GM12878 (cell line): ENCODE results near the gene AGPAT4. TPM values are rescaled to one million over a fixed set of nuclear protein-coding genes. Genes with fewer than 3 reads are reported as not detected.

Experiments used
- ATAC-seq: fragments of 200-7000 bp; cut with Tn5 transposase; 3 replicates; pipeline ENCODE4 v1.9.1; 2020; ENCODE audit warnings: mild to moderate bottlenecking, moderate library complexity
- BruUV-seq: library from RNA; stranded (reverse); fragments of 400-500 nt; replicated peaks from 2 replicates; lab custom pipeline; 2021; lab: Mats Ljungman, UMichigan
- CTCF ChIA-PET: fragments of 300-600 bp; sonication (Branson Sonifier 250); formaldehyde crosslinking; extraction: SDS; loops from one replicate; lab custom pipeline; 2021; ENCODE audit warnings: inconsistent platforms; lab: Yijun Ruan, JAX
- POLR2A ChIA-PET: fragments of 350-600 bp; formaldehyde crosslinking; extraction: SDS; loops from one replicate; lab custom pipeline; 2021; ENCODE audit warnings: inconsistent platforms; lab: Charles Lee
- RAD21 ChIA-PET: fragments of 300-600 bp; sonication (Branson Sonifier 250); formaldehyde crosslinking; loops from one replicate; lab custom pipeline; 2023; ENCODE audit warnings: antibody characterized with exemption; ENCODE audit not compliant: unreplicated experiment; lab: Charles Lee
- SMC1A ChIA-PET: fragments of 300-600 bp; sonication (Branson Sonifier 250); formaldehyde crosslinking; loops from one replicate; lab custom pipeline; 2023; ENCODE audit not compliant: unreplicated experiment, uncharacterized antibody; lab: Charles Lee
- DNase-seq: peaks from one replicate; pipeline ENCODE4 v3.0.0-alpha.2; 2011; ENCODE audit warnings: low read depth, low spot score
- FAIRE-seq: peaks from 3 replicates; lab custom pipeline; 2011; peaks lifted over from hg19 to GRCh38; lab: Jason Lieb, UNC
- H2AFZ ChIP-seq: 2 replicates; pipeline ENCODE4 v1.6.0; 2011; ENCODE audit warnings: low read depth, low read length, control low read depth; ENCODE audit not compliant: control insufficient read depth
- H3K27ac ChIP-seq: 2 replicates; pipeline ENCODE4 v1.5.1; 2011; ENCODE audit warnings: control low read depth; ENCODE audit not compliant: control insufficient read depth, insufficient read depth
- H3K27me3 ChIP-seq, 2 experiments: replicated peaks in 1 of 2; 2 replicates each; pipeline versions ENCODE4 v1.6.0 to v1.6.1; 2011; ENCODE audit warnings: low read length in 1 of 2; ENCODE audit not compliant: control insufficient read depth in 2 of 2, insufficient read depth in 2 of 2
- H3K36me3 ChIP-seq, 2 experiments: 2 replicates each; pipeline ENCODE4 v1.5.1; 2011; ENCODE audit warnings: low read length in 1 of 2; ENCODE audit not compliant: control insufficient read depth in 2 of 2, insufficient read depth in 2 of 2
- H3K4me1 ChIP-seq: 2 replicates; pipeline ENCODE4 v1.6.1; 2011; ENCODE audit warnings: mild to moderate bottlenecking, low read length, moderate library complexity, mixed read lengths; ENCODE audit not compliant: control insufficient read depth, insufficient read depth
- H3K4me2 ChIP-seq: 2 replicates; pipeline ENCODE4 v1.6.0; 2011; ENCODE audit warnings: control low read depth; ENCODE audit not compliant: control insufficient read depth, insufficient read depth
- H3K4me3 ChIP-seq: fragments of 200-600 bp; sonication (generic); 2 replicates; pipeline ENCODE4 v1.5.1; 2016
- H3K79me2 ChIP-seq: 2 replicates; pipeline ENCODE4 v1.6.0; 2011; ENCODE audit warnings: low read length; ENCODE audit not compliant: control insufficient read depth, insufficient read depth
- H3K9ac ChIP-seq: 2 replicates; pipeline ENCODE4 v1.8.0; 2011; ENCODE audit warnings: low read length, control low read depth, mixed read lengths; ENCODE audit not compliant: control insufficient read depth, insufficient read depth
- H3K9me3 ChIP-seq: replicated peaks from 3 replicates; pipeline ENCODE4 v1.5.1; 2011; ENCODE audit warnings: mild to moderate bottlenecking, low read length; ENCODE audit not compliant: control insufficient read depth, insufficient read depth
- H4K20me1 ChIP-seq: 2 replicates; pipeline ENCODE4 v1.6.0; 2011; ENCODE audit not compliant: control insufficient read depth, insufficient read depth
- CHD2 ChIP-seq: IDR thresholded peaks from 2 replicates; pipeline ENCODE4 v1.6.1; 2011; ENCODE audit warnings: low read depth, low read length, improper control_type of control experiment, borderline replicate concordance
- CREB1 ChIP-seq: IDR thresholded peaks from 2 replicates; pipeline ENCODE4 v1.6.1; 2012; ENCODE audit warnings: low read depth, mild to moderate bottlenecking, inconsistent platforms
- CREM ChIP-seq: IDR thresholded peaks from 2 replicates; pipeline ENCODE4 v1.6.1; 2014; ENCODE audit warnings: antibody characterized with exemption, low read depth
- EGR1 ChIP-seq, 2 experiments: IDR thresholded peaks; 1 replicate in 1 of 2; 2 replicates in 1 of 2; pipeline ENCODE4 v1.6.1; 2011 to 2012; ENCODE audit warnings: low read depth in 2 of 2, low read length in 2 of 2, borderline replicate concordance in 1 of 2, mild to moderate bottlenecking in 1 of 2, moderate library complexity in 1 of 2
- FOXK2 ChIP-seq: fragments of 450-650 bp; IDR thresholded peaks from 2 replicates; pipeline ENCODE4 v1.6.1; 2017; ENCODE audit warnings: mild to moderate bottlenecking, moderate library complexity
- KDM1A ChIP-seq: fragments of 200-600 bp; sonication (generic); IDR thresholded peaks from 2 replicates; pipeline ENCODE4 v1.6.1; 2016; ENCODE audit warnings: borderline replicate concordance
- NBN ChIP-seq: fragments of 450-650 bp; IDR thresholded peaks from 2 replicates; pipeline ENCODE4 v1.6.1; 2016
- NFXL1 ChIP-seq: fragments of 450-650 bp; IDR thresholded peaks from 2 replicates; pipeline ENCODE4 v1.6.1; 2017; ENCODE audit warnings: antibody characterized with exemption, mild to moderate bottlenecking, borderline replicate concordance
- RFX5 ChIP-seq: IDR thresholded peaks from 2 replicates; pipeline ENCODE4 v1.6.1; 2011; ENCODE audit warnings: low read depth, low read length, improper control_type of control experiment
- SMAD1 ChIP-seq: fragments of 450-650 bp; IDR thresholded peaks from 2 replicates; pipeline ENCODE4 v1.6.1; 2018; ENCODE audit warnings: mild to moderate bottlenecking, low read depth; ENCODE audit not compliant: partially characterized antibody
- SPI1 ChIP-seq: IDR thresholded peaks from 2 replicates; pipeline ENCODE4 v1.6.1; 2011; ENCODE audit warnings: low read depth, mild to moderate bottlenecking, low read length, moderate library complexity, borderline replicate concordance; ENCODE audit not compliant: insufficient read depth
- ZZZ3 ChIP-seq: IDR thresholded peaks from 2 replicates; pipeline ENCODE4 v1.6.1; 2011; ENCODE audit warnings: low read depth; ENCODE audit not compliant: control insufficient read depth, insufficient read length
- WGBS: methylation state at CpG from one replicate; pipeline ENCODE4 v1.1.6; 2016; ENCODE audit warnings: low lambda C conversion rate; ENCODE audit not compliant: insufficient replicate concordance, insufficient coverage; ENCODE audit errors: missing lambda C conversion rate; 5-methylcytosine and 5-hydroxymethylcytosine counted together
- in situ Hi-C: fragments of 300-500 bp; cut with MboI; formaldehyde crosslinking; loops from 9 replicates; pipeline ENCODE4 v1.14.3; 2018; ENCODE audit warnings: mixed read lengths
- intact Hi-C: fragments of 100-400 bp; cut with micrococcal nuclease; formaldehyde crosslinking; loops from one replicate; pipeline ENCODE4 v1.14.2; 2022; ENCODE audit not compliant: unreplicated experiment
- polyA plus RNA-seq, 11 experiments: library from polyadenylated mRNA; depleted of rRNA in 4 of 11; unstranded in 6 of 11; stranded (reverse) in 5 of 11; fragments of >200 nt; fragmentation: Nextera tagmentation in 4 of 11; fragmentation: Illumina TruSeq in 1 of 11; extraction: Ambion mirVana in 4 of 11; extraction: Trizol in 1 of 11; gene quantifications; 1 replicate in 1 of 11; 2 replicates in 10 of 11; pipeline versions ENCODE4 v1.2.1 to v1.2.3, GENCODE V29; 2011 to 2016; ENCODE audit warnings: inconsistent platforms in 2 of 11, missing spikeins in 2 of 11, low read depth in 1 of 11
- total RNA-seq, 4 experiments: library from RNA; depleted of rRNA in 3 of 4; stranded (reverse); fragments of >200 nt in 3 of 4; fragmentation: Illumina TruSeq in 1 of 4; extraction: Trizol in 1 of 4; gene quantifications; 2 replicates each; pipeline versions ENCODE4 v1.2.1 to v1.2.3, GENCODE V29; 2013 to 2021
- TF ChIP-seq, protein P1 (sequence below): IDR thresholded peaks from 2 replicates; pipeline ENCODE4 v1.6.1; 2011; ENCODE audit warnings: mild to moderate bottlenecking, low read depth, low read length, moderate library complexity; ENCODE audit not compliant: insufficient replicate concordance
- TF ChIP-seq, protein P2 (sequence below): fragments of 450-650 bp; IDR thresholded peaks from 2 replicates; pipeline ENCODE4 v1.6.1; 2017; ENCODE audit warnings: antibody characterized with exemption, mild to moderate bottlenecking, moderate library complexity
- TF ChIP-seq, protein P3 (sequence below): fragments of 450-650 bp; IDR thresholded peaks from 2 replicates; pipeline ENCODE4 v1.6.1; 2016; ENCODE audit warnings: mild to moderate bottlenecking

AGPAT4 gene
- total and polyA plus RNA-seq, 10 of the 15 experiments (the other 5 are each of a cell fraction or from before 2014, with no cell fraction given) = 0.34 to 2.2 (median 1.3) TPM

DNA sequence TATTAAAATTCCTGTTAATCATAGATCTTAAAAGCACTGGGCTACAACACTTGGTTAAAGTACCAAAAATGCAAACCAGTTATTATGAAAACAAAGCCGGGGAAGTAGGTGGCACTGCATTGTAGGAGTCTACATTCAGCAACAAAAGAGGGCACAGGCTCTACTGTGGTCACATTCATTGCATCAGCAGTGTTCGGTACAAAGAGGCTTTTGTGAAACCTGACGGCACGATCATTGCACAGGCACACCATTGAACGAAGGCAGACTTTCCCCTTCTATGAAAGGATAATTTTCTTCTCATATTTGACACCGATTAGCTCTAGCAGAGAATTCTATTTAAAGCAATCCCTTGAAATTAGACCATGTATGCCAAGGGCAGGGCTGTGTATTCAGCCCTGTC lies 44.6 kb upstream of the AGPAT4 start:
- ATAC-seq (no peak), DNase-seq (no peak), FAIRE-seq (no peak)
- intact Hi-C loops = loop anchor here (5.0 kb wide), 1 partner anchor 401 kb away; no protein-coding TSS in a partner anchor
- ChIA-PET RAD21 (no interaction called here), SMC1A (interaction anchor here (0.8 kb wide), 1 partner anchor 10 kb away, joined by 3 read pairs; no protein-coding TSS in a partner anchor), CTCF (no interaction called here), POLR2A (interaction anchor here (0.6 kb wide), 1 partner anchor 13 kb away, joined by 4 read pairs; no protein-coding TSS in a partner anchor)
- no peaks in the 10 kb centered on the region for H4K20me1 ChIP-seq
- no peaks in the 10 kb centered on the region for H3K36me3 ChIP-seq
- H2AFZ ChIP-seq = no peak overlapping the region
- no peak overlapping the region for H3K4me3 ChIP-seq
- WGBS = 40% methylated on average over 6 of the region's 6 CpGs
- no peak overlapping the region for H3K27ac ChIP-seq
- no TSS peak for BruUV-seq
- in situ Hi-C loops = no loop called here
- H3K9ac ChIP-seq = no peak overlapping the region
- TF ChIP-seq NBN (no peak), RFX5 (no peak), CREB1 (no peak), SPI1 (no peak), SMAD1 (no peak), FOXK2 (no peak), CREM (no peak), KDM1A (no peak), ZZZ3 (no peak), CHD2 (no peak), NFXL1 (no peak), EGR1 (IDR thresholded peaks at IDR 0.05; ENCODE audit: borderline replicate concordance in 1 of 2, low read depth in 2 of 2, low read length in 2 of 2) (no peak)
- TF ChIP-seq, protein P1, sequence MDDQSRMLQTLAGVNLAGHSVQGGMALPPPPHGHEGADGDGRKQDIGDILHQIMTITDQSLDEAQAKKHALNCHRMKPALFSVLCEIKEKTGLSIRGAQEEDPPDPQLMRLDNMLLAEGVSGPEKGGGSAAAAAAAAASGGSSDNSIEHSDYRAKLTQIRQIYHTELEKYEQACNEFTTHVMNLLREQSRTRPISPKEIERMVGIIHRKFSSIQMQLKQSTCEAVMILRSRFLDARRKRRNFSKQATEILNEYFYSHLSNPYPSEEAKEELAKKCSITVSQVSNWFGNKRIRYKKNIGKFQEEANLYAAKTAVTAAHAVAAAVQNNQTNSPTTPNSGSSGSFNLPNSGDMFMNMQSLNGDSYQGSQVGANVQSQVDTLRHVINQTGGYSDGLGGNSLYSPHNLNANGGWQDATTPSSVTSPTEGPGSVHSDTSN = no peak
- TF ChIP-seq, protein P2, sequence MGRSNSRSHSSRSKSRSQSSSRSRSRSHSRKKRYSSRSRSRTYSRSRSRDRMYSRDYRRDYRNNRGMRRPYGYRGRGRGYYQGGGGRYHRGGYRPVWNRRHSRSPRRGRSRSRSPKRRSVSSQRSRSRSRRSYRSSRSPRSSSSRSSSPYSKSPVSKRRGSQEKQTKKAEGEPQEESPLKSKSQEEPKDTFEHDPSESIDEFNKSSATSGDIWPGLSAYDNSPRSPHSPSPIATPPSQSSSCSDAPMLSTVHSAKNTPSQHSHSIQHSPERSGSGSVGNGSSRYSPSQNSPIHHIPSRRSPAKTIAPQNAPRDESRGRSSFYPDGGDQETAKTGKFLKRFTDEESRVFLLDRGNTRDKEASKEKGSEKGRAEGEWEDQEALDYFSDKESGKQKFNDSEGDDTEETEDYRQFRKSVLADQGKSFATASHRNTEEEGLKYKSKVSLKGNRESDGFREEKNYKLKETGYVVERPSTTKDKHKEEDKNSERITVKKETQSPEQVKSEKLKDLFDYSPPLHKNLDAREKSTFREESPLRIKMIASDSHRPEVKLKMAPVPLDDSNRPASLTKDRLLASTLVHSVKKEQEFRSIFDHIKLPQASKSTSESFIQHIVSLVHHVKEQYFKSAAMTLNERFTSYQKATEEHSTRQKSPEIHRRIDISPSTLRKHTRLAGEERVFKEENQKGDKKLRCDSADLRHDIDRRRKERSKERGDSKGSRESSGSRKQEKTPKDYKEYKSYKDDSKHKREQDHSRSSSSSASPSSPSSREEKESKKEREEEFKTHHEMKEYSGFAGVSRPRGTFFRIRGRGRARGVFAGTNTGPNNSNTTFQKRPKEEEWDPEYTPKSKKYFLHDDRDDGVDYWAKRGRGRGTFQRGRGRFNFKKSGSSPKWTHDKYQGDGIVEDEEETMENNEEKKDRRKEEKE = no peak
- TF ChIP-seq, protein P3, sequence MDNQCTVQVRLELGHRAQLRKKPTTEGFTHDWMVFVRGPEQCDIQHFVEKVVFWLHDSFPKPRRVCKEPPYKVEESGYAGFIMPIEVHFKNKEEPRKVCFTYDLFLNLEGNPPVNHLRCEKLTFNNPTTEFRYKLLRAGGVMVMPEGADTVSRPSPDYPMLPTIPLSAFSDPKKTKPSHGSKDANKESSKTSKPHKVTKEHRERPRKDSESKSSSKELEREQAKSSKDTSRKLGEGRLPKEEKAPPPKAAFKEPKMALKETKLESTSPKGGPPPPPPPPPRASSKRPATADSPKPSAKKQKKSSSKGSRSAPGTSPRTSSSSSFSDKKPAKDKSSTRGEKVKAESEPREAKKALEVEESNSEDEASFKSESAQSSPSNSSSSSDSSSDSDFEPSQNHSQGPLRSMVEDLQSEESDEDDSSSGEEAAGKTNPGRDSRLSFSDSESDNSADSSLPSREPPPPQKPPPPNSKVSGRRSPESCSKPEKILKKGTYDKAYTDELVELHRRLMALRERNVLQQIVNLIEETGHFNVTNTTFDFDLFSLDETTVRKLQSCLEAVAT = no peak
- no peaks in the 10 kb centered on the region for H3K27me3 ChIP-seq
- H3K4me2 ChIP-seq = no peak overlapping the region
- H3K4me1 ChIP-seq = no peaks in the 10 kb centered on the region
- no peaks in the 10 kb centered on the region for H3K79me2 ChIP-seq
- no peaks in the 10 kb centered on the region for H3K9me3 ChIP-seq
